NCI-H1048 (cell line): ENCODE measurements around the gene HSPA2.
"Not testable (repeated sequence)": the region's sequence is repeated elsewhere in the genome, so short reads cannot be mapped to it uniquely, and the experiment has no call there.

Experiments used
- DNase-seq: peaks from one replicate; lab custom pipeline; 2025; lab: John Stamatoyannopoulos, UW

Gene HSPA2

DNA sequence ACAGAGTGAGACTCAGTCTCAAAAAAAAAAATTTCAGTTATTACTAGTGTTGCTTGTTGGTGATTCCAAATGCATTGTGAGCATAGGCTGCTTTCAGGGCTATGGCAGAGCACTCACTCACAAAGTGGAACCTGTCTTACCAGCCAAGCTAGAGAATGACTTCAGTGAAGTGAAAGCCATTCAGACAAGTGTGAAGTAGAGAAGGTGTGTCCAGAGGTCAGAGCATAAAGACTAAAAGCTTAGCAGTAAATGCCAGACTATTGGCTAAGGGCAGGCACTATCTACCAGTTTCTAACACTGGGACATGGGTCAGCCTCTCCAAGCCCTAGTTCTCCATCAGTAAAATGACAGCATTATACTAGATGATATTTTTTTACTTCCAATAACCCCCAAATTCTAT lies 21.9 kb downstream of the HSPA2 start:
- no peak for DNase-seq

DNA sequence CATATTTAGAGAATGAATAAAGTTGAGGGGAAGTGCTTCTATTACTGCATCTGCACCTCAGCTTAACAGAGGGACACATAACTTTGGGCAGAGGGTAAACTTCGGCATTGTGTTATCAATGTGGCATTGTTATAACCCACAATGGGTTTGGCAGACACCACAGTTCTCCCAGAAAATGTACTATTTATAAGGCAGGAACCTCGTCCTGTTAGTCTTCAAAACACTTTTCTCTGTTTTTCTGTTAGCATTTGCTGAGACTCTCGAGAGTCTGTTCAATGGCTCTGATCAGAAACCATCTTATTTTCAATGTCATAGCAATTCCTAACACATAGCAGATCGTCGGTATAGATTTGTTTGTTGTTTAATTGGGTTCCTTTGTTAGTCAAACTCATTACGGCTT lies 23.2 kb downstream of the HSPA2 start:
- no peak for DNase-seq

DNA sequence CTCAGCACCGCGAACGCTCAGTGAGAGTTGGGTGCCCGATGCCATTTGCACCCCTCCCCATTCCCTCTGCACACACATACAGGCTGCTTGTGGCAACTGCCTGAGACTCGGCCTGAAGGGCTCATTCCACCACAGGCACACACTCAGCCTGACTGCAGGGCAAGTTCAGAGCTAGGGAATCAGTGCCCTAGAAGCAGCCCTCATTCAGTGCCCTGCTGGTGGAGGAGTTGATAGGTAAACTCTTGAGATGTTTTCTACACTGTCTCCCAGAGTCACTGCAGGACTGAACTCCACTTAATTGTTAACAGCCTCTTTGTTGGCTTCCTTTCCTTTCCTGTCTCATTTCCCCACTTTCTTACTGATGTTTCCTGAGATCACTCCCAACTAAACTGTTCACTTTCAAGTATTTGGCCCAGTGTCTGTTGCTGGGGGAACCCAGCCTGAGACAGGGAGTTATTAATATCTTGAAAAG lies 26.1 kb downstream of the HSPA2 start:
- DNase-seq = no peak

DNA sequence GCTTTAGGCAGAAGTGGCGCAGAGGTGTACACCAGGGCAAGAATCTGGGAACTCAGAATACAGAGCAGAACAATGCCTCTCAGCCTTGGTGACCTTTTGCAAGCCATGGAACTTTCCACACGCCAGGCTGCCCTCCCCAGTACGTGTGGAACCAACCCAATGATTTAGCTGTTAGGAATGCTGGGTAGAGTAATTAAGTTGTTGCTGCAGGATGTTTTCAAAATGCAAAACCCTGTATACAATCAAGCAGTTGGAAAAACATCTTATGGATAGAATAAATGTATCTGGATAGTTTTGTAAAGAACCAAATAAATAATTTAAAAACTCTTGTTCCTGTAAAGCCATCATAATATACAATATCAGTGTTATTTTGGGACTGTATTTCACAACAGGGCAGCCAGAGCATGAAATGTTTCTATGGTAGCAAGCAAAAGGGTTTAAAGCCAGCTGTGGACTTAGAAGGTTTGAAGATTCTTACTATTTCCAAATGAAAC lies 28.6 kb downstream of the HSPA2 start:
- no peak for DNase-seq

DNA sequence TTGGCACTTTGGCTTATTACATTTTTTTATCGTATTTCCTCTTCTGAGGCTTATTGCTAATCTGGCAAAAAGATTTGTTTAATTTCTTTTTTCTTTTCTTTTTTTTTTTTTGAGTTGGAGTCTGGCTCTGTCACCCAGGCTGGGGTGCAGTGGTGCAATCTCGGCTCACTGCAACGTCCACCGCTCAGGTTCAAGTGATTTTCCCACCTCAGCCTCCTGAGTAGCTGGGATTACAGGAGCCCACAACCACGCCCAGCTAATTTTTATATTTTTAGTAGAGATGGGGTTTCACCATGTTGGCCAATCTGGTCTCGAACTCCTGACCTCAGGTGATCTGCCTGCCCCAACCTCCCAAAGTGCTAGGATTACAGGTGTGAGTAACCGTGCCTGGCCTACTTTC lies 29.1 kb downstream of the HSPA2 start:
- not testable (repeated sequence) for DNase-seq

DNA sequence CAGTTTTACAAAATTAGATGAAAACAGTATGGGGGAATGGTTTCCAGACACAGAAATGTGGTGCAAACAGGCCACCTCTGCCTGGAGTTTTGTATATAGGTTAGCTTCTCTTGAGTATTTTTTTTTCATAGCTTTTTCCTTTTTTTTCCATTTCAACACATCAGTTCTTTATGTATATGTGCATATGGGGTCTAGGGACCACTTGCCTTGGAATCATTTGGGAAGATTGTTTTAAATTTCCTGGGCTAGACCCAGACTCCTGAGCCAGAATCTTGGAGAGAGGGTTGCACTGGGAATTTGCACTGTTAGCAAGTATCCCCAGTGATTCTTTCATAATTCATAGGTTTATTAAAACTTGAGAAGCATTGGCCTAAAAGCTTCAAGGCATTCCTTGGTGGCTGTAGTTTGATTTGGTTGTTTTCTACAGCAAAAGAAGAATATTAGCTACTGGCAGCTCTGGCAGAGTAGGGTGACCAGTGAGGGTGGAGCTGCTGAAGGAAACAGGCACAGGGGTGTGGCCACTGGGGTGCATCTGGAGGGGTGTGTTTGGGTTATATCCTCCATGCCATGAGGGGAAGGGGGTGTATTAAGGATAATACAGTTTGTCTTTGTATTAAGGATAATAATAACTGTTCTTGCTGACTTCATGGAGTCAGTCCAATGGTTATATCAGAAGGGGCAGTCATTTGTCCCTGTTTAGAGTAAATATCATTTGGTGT lies 32.0 kb downstream of the HSPA2 start:
- no peak for DNase-seq

DNA sequence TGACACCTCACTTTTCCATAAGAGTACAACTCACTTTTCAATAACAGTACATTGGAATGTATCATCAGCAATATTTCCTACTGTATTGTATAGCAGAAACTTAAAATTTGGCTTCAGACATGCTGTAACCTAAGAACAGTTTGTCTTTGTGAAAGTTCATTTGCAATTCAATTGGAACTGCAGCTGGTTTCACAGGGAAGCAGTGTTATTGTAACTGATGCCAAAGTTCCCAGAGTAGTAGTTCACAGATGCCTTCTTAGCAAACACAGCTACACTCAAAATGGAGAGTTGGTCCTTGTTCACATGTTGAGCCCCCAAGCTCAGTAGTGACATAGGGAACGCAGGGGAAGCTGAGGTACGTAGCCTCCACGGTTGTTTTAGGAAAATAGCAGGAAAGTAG lies 32.6 kb downstream of the HSPA2 start:
- DNase-seq = no peak

DNA sequence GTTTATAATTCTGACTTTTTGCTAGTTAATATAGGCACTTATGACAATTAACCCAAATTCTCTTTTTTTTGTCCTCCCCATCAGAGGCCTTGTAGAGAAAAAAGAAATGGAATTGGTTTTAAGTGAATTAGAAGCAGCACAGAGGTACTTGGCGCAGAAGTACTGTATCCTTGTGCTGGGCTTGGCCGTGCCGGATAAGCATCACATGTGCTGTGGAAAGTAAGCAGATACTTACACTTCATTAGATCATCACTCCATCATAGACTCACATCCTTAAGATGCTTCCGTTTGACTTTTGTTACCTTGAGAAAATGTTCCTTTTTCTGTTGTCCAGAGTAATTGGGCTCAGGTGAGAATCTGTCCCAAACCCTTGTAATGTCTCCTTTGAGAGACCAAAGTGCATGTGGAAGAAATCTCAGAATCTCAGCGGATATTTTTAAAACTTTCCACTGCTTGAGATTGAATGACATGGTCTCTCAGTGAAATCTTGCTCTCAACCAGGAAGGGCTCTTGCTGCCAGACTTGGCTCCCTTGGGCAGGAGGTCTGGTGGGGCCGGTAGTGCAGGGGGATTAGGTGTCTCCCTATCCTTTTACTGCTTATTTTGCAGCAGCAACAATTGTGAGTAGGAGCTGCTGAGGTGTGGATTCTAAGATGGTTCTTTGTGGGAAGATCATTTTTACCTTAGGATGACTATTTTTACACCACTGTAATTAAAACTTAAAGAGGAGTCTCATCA lies 34.0 kb downstream of the HSPA2 start:
- no peak for DNase-seq

DNA sequence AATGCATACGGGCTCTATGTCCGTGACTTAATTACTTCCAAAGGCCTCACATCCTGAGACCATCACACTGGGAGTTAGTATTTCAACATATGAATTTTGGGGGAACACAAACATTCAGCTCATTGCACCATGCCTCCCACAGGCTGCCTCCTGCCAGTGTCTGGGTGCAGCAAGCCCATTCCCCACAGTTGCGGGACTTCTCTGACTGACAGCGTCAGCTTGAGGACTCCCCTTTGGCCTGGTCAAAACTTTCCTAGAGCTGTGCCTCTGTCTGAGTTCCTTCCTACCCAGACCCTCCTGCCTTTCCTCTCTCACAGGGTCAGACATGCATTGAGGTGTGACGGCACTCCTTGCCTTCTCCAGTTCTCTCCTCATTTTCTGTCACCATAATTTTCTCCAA lies 36.7 kb downstream of the HSPA2 start:
- DNase-seq = no peak

DNA sequence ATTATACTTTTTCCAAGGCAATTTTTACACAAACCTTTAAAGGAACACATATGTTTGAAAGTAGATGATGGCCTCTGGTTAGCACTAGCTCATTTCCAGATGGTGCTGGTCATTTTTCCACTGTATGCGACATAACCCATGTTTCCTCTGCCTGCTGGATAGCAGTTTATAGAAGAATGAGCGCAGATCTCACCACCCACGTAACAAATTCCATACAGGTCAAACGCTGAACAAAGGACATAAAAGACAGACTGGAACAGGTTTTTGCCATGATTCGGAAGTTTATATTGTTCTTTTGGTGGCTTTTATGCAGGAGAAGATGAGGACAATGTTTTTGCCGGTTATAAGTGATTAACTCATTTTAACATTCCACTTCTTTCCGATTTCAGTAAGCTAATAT lies 39.9 kb downstream of the HSPA2 start:
- DNase-seq = no peak

DNA sequence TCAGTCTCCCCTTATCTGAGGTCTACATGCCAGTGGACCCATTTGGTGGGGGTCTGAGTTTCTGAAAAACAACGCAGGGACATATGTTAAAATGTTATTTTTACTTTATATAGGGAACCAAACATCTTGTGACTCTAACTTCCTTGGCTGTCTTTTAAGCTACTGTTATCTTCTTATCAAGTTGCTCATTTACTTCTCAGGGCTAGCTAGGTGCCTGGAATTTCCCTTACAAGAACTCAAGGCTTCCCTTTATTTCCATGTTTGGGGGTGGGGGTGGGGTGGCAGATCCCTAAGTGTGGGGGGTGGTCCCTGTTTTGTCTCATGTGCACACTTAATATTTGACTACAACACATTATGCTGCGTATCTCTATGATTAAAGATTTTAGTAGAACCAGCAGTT lies 40.8 kb downstream of the HSPA2 start:
- no peak for DNase-seq

DNA sequence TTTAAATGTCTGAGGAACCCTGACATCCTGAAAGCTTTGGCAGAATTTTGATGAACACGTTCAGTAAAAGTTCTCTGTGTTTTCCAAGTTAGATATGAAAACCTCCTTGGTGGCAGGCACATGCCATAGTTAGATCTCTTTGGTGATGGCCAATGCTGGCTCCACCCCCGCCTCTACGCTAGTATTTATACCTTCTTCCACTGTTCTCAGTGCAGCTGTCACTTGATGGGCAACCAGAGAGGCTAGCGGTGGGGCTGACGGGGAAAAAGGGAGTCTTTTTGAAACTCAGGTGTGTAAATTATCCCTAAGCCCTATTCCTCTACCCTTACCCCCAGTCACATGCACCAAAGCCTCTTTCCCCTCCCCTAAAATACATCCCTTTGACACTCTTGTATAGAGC lies 41.3 kb downstream of the HSPA2 start:
- DNase-seq = no peak

DNA sequence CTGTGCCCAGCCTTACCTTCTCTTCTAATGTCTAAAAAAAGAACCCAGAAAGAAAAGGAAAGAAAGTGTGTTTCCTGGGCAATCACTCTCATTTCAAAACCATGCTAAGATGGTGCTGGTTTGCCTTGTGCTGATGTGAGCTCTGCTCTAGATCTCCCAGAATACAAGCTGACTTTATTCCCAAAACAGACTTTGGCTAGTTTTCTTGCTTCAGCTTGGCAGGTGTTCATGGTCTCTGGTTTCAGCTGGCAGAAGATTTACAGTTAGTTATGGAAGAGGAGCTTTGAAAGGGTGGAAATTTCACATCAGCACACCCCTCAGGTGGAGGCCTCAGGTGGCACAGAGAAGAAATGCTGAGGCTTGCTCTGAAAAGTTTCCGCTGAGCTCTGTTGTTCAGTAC lies 43.6 kb downstream of the HSPA2 start:
- DNase-seq = no peak

DNA sequence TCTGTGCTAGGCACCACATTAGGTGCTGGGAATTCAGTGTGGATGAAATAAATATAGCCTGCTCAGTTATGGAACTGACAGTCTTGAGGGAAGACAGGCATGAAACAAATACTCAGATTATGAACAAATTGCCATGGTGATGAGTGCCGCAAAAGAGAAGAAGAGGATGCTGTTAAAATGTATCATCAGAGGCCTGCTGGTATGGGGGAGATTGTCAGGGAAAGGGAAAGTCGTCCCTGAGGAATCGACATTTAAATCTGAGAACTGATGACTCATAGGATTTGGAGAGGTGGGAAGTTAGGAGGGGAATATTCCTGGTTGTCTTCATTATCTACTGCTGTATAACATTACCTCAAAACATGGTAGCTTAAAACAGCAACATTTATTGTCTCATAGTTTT lies 51.3 kb downstream of the HSPA2 start:
- no peak for DNase-seq
